DMS 273 (cell line): ENCODE data around the gene MLIP.
"Not testable (repeated sequence)": the region's sequence is repeated elsewhere in the genome, so short reads cannot be mapped to it uniquely, and the experiment has no call there.

Experiments used
- DNase-seq: peaks from one replicate; lab custom pipeline; 2025; ENCODE audit not compliant: unreplicated experiment; lab: John Stamatoyannopoulos, UW

MLIP gene, protein sequence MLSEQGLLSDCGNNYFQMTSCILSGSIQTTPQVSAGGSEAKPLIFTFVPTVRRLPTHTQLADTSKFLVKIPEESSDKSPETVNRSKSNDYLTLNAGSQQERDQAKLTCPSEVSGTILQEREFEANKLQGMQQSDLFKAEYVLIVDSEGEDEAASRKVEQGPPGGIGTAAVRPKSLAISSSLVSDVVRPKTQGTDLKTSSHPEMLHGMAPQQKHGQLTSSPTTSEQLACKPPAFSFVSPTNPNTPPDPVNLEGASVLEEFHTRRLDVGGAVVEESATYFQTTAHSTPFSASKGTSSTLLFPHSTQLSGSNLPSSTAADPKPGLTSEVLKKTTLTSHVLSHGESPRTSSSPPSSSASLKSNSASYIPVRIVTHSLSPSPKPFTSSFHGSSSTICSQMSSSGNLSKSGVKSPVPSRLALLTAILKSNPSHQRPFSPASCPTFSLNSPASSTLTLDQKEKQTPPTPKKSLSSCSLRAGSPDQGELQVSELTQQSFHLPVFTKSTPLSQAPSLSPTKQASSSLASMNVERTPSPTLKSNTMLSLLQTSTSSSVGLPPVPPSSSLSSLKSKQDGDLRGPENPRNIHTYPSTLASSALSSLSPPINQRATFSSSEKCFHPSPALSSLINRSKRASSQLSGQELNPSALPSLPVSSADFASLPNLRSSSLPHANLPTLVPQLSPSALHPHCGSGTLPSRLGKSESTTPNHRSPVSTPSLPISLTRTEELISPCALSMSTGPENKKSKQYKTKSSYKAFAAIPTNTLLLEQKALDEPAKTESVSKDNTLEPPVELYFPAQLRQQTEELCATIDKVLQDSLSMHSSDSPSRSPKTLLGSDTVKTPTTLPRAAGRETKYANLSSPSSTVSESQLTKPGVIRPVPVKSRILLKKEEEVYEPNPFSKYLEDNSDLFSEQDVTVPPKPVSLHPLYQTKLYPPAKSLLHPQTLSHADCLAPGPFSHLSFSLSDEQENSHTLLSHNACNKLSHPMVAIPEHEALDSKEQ

DNA sequence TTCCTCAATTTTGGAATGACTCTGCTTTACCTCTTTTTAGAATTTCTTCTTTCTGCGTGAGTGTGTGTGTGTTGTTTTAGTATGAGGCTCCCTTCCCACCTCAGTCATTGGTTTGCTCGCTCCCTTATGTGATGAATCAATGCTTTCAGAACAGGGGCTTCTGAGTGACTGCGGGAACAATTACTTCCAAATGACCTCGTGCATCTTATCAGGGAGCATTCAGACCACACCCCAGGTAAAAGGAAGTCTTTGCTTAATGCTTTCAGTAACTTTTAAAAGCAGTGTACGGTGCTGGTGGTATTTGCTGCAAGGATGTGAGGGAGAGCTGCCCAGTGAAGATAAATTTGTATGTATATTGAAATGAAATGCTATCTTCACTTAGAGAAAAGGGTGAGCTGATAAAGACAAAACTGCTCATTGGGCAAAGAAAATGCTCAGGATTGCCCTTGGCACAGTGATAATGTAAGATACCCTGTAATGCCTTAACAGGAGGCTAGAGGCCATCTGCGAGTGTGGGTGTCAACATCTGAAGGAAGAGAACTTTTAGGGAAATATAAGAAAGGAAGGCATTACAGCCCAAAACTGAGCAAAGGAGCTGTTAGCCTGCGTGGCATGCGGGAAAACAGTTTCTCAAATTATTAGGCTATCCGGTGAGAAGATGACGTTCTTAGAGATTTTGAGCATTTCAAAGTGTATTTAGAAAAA lies at the start of gene MLIP:
MLIP (plus strand) TSS at position 103 of the 705 bp plus-strand sequence; CDS start at position 140, 37 bp downstream.
- peak; percentile 26 for DNase-seq

DNA sequence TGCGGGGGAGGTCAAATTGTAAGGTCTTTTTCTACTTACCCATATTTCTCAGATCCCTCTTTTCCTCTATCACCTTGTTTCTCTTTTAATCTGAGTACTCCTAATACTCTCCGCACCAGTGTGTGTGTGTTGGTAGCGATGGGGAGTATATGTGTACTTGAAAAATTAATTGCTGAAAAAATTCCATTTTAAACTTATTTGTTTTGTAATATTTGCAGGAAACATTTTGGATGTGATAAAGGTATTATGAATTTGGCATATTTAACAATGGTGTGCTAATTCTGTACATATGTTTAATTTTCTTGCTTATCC lies 48.1 kb upstream of the MLIP start:
- DNase-seq, result no peak

DNA sequence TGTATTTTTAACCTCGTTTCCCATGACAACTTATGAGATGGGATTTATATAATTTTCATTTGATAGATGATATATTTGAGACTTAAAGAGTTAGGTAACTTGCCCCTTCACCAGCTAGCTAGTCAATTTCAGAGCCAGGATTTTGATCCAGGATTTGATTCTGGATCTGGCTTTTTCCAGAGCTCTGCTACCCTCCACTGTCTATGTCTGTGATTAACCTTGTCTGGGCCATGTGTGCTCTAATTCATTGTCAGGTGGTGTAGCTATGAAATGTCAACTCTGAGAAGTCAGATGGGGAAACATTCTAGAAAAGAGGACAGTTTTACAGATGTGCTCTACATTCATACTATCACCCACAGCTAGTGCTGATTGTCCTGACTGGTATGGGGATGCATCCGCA lies 42.5 kb upstream of the MLIP start:
- no peak for DNase-seq

DNA sequence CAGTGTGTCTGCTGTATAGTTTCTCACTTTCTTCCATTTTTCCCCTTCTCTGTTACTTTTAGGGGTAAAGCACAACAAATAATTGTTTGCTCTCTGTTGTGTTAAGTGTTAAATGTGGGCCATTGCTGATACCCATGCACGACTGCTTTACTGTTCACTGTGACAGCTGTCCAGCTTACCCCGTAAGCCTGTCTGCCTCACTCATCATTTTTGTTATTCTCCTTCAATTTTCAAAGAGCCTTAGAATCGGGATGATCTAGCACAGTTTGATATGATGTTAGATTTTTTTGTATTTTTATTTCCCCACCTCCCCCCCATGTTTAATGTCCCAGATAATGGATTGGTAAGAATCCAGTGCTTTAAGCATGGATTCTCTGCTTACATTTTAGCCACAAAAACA lies 41.2 kb upstream of the MLIP start:
- no peak for DNase-seq

DNA sequence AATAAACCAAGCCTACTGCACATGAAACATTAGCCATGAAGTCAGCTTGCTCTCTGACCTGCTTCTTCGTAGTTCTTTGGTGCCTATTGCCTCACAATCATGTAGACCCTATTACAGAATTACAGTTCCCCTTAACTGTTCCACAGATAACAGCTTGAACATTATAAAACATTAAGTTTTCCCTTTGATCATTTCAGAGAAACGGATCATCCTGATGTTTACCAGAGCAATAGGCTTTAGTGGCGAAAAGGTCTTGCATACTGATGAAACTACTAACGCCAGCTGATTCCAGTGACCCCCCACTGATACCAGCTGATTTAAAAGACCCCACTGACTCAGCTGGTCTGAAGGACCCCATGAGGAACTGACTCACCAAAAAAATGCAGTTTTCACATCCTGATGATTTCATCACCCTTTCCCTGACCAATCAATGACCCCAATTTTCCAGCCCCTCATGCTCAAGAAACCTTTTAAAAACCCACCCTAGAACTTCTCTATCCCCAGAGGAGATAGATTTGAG lies 39.4 kb upstream of the MLIP start:
- no peak for DNase-seq

DNA sequence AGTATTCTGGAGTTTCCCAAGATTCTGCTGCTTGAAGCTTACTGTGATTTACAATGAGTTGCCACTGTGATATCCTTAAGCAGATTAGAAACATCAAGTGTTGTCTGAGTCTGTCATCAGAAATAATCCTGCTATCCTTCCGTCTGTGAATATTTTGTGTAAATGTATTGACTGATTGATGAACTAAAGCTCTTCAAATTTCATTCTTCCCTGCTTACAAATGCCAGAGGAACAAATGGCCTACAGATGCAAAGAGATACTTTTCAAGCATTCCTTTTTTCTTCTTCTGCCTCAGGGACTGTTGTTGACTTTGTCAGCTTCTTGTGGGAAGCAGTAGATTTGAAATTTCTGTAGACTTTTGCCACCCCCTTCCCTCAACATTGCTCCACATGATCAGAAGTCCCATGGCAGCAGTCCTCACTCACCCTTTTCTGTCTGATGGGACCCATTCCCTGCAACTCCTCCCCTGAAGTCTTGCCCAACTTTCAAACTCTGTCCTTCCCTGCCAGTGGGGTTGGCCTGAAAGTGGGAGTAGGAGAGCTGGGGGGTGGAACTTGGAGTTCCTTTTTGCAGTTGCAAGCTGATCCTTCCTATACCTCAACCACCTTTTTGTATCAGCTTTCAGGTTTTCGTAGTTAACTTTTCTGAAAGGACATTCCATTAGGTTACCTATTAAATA lies 38.5 kb upstream of the MLIP start:
- DNase-seq, result no peak

DNA sequence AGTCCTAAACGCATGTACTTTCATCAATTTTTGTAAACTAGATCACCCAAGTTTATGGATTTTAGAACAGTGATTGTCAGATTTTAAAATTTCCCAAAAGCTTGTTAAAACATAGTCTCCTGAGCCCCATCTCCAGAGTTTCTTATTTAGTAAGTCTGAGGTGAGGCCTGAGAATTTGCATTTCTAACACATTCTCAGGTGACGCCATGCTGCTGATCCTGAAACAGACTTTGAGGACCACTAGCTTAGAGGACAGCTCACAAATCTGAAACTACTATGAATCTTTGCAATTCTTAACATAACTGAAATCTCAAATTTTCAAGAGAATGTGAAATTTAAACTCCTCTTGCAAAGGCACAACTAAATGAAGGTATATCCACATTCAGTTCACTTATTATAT lies 37.8 kb upstream of the MLIP start:
- no peak for DNase-seq

DNA sequence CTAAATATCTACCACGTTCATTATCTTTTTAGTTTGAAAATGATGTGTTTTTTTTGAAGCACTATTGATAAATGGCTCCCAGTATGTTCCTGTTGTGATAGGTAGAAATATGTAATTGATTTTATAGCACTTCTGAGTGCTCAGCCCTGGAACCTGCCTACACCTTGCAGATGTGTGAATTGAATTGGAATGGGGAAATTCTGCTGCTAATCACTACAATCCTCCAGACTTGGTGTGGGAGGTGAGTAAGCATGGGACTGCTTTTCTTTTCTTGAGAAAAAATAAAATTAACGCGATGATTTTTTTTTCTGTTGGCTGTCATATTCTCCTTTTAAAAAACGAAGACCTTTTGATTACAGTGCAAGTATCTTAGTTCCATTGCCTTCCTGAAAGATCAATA lies 37.1 kb upstream of the MLIP start:
- no peak for DNase-seq

DNA sequence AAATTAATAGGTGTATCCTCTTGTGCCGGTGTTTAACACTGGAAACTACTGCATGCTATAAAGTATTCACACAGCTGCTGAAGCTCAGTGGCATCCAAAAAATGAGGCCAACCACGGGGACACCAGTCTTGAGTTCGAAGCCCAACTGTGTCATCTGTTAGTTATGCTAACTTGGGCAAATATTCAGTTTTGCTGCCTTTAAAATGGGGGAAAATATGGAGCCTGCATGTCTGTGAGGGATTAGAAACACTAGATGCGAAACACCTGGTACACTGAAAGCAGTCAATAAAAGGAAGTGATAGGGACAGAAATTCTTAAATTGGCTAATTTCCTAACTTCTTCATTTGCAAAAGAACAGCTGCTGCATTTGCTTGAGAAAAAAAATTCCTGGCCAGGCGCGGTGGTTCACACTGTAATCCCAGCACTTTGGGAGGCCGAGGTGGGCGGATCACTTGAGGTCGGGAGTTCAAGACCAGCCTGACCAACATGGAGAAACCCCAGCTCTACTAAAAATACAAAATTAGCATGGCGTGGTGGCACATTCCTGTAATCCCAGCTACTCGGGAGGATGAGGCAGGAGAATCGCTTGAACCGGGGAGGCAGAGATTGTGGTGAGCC lies 36.6 kb upstream of the MLIP start:
- no peak for DNase-seq

DNA sequence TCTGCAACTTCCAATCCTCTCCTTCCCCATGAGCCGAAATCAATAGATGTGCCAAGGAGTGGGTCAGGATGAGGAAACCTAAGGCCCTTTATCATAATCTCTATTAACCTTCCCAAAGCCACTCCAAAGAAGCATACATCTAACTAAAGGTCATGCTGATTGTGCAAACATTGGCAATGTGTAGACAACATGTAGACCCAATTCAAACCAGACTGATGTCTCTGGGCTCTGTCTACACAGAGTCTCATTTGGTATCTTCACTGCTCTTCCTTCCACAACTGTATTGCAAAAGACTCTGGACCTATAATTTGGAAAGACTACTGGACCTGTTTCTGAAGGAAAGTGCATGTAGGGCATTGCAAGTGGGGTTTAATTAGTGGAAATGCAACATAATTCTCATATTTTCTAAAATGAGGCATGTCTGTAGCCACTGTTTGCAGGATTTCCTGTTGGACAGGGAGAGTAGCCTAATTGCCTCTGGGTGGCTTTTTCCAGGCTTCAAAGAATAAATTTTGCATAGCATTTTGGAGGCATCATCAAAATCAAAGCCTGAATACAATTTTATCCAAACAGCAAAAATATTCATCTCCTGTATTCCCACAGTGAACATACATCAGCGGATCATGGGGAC lies 35.0 kb upstream of the MLIP start:
- no peak for DNase-seq

DNA sequence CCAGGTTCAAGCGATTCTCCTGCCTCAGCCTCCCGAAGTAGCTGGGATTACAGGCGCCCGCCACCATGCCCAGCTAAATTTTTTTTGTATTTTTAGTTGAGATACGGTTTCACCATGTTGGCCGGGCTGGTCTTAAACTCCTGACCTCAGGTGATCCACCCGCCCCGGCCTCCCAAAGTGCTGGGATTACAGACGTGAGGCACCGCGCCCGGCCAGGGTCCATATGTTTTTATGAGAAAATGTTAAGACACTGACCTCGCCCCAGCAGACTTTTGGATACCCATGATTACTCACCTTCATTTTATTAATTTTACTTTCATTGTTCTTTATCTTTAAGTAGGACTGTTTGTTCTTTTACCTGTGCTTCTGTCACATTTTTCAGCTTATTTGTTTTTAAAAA lies 29.7 kb upstream of the MLIP start:
- DNase-seq, result not testable (repeated sequence)

DNA sequence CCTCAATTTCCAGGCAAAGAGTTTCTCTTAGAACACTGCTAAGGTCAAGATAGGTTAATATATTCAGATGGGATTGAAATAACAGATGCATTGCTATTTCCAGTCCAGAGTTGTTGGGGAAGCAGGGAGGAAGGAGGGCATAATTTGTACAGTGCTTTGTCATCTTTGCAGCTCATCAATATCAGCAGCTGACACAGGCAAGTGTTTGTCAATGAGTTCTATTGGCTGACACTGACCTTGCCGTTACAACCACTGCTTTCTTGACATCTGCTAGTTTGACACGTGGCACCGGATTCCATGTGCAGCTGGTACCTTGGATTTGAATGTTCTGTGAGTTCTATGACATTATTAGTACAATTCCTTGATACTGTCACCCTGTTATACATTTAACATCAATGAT lies 28.0 kb upstream of the MLIP start:
- peak; percentile 90 for DNase-seq

DNA sequence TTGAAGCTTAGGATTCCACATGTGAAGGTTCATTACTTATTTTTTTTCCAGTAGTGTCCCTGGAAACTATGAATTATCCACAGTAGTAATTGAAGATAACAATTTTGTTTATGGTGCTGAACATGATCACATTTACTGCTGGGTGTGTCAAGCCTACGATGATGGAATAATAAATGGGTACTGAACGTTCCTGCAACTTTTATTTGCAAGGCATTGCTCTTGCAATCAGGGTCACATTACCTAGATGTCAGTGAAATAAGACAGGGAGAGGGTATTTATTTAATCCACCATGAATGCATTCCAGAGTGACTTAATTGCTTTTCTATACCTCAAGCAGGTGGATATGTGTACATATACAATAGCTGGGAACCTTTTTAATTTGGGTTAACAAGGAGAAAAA lies 27.0 kb upstream of the MLIP start:
- peak; percentile 51 for DNase-seq

DNA sequence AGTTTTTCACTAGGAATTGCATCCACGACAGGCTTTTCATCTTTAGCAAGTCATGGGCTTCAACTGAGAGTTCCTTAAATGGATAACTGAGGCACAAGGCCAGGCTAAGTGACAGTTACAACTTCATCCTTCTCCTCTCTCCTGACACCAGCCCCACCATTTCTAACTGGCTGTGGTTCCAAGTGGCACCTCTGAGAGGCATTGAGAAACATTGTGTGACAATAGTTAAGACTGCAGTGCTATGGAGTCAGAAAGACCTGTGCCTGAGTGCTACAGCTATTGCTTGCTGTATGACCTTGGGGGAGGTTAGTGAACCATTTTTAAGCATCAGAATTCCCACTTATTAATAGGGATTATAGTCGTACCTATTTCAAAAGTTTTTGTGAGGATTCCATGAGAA lies 26.2 kb upstream of the MLIP start:
- peak; percentile 37 for DNase-seq

DNA sequence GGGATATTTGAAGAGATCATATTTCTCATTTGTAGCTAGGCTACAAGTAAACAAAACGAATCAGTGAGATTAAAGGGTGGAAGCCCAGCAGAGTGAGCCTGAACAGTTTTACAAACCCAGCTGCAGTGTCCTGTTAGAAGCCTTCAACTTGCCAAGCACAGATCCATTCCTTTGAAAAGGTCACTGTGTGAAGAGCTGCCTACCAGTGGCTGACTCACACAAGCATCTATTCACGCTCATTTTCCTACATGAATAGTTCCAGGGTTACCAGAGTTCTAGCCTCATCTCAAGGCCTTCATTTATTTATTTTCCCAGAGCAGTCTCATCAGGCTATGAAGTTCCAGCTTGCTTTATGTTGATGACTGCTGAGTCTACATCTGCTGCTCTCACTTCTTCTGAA lies 25.7 kb upstream of the MLIP start:
- peak; percentile 59 for DNase-seq

DNA sequence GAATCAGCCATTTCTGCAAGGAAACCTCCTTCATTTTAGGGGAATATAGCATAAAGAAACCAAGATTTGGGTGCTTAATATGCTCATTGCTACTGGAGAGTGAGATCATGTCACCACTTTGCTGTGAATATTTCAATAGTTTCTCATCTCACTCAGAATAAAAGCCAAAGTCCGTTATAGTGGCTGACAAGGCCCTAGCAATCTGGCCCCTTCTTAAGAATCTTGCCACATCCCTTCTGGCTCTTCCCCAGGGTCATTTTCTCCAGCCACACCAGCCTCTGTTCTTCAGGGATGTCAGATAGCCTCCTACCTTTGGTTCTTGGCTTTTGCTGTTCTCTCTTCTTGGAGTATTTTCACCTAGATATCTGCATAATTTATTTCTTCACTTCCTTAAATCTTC lies 24.8 kb upstream of the MLIP start:
- no peak for DNase-seq

DNA sequence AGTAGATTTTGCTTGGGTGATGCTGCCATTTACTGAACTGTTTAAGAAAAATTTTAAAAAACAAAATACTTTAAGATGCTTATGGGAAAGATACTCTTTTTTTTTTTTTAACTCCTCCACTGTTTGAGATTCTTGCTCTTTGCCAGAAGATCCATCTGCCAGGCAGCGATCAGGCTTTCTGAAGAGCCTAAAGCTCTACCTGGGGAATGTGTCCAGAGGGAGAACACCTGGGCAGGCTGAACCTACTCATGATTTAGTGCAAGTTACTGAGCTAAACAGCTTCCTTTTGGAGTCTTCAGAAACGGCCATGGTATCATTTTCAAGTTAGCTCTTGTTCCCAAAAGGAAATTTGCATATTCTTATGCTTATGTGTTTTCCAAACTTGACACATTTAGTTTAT lies 23.5 kb upstream of the MLIP start:
- no peak for DNase-seq

DNA sequence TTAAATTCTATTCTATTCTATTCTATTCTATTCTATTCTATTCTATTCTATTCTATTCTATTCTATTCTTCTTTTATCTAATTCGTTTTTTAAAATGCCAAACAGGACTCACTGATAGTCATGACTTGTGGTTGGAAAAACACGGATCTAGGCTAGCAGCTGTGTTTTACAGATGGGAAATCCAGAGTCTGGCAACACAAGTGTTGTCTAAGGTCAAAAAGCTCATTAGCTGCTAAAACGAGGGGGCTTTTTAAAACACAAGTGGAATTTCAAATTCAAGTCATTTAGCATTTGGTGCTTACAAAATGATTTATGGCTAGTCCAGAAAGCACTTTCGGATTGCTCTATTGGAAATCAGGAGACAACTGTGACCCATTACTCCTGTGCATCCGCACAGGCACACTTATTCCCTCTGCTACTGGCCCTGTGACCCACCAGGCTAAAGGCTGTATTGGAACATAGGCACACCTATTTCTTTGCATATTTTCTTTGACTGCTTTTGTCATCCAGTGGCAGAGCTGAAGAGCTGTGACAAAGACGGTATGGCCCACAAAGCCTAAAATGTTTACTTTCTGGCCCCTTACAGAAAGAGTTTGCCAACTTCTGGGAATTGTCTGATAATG lies 17.8 kb upstream of the MLIP start:
- peak; percentile 63 for DNase-seq

DNA sequence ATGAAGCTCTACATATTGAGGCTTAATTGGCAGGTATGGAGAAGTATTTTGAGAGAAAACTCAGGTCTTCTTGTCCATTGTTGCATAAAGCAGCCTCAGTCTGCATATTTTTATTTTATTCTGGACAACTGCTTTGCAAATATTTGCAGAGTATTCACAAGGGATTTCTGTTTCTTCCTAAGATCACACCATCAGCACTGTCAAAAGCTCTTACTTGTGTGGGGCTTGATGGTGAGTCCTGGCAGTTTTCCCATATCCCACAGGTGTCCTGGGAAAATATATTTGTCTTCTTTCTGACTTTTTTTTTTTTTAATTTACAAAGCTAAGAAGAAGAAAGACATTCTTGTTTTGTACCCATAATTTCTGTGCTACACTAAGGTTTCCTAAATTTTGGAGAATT lies 16.9 kb upstream of the MLIP start:
- peak; percentile 60 for DNase-seq
